Fibroblast of lung (primary cell): ENCODE measurements around the gene PRELID1. TPM values are rescaled to one million over a fixed set of nuclear protein-coding genes. Genes with fewer than 3 reads are reported as not detected.

ENCODE experiments used
- DNase-seq, 2 donors: peaks; one replicate each; pipeline versions ENCODE4 v3.0.0 to v3.0.0-alpha.2; 2010; ENCODE audit warnings: low read depth in 2 of 2
- H2AFZ ChIP-seq: 2 replicates; pipeline ENCODE4 v1.5.1; 2012; ENCODE audit warnings: low read length, control low read depth, inconsistent platforms
- H3K27ac ChIP-seq: 2 replicates; pipeline ENCODE4 v1.5.1; 2011; ENCODE audit warnings: low read length, control low read depth; ENCODE audit not compliant: insufficient read depth
- H3K27me3 ChIP-seq: 2 replicates; pipeline ENCODE4 v1.5.1; 2011; ENCODE audit warnings: mild to moderate bottlenecking, low read length; ENCODE audit not compliant: control insufficient read depth, insufficient read depth
- H3K36me3 ChIP-seq: 2 replicates; pipeline ENCODE4 v1.5.1; 2011; ENCODE audit warnings: low read length; ENCODE audit not compliant: control insufficient read depth, insufficient read depth
- H3K4me1 ChIP-seq: 2 replicates; pipeline ENCODE4 v1.5.1; 2011; ENCODE audit warnings: low read length; ENCODE audit not compliant: control insufficient read depth, insufficient read depth; ENCODE audit errors: extremely low read depth
- H3K4me2 ChIP-seq: 2 replicates; pipeline ENCODE4 v1.5.1; 2011; ENCODE audit warnings: low read length, control low read depth; ENCODE audit not compliant: insufficient read depth; ENCODE audit errors: extremely low read depth
- H3K4me3 ChIP-seq, 4 experiments: fragments of 200-600 bp in 1 of 4; sonication (generic) in 1 of 4; replicated peaks in 1 of 4; 2 replicates each; pipeline ENCODE4 v1.5.1; 2011 to 2016; ENCODE audit warnings: low read length in 4 of 4, low read depth in 3 of 4, mild to moderate bottlenecking in 3 of 4, control low read depth in 2 of 4, inconsistent platforms in 1 of 4, mixed read lengths in 1 of 4; ENCODE audit not compliant: insufficient read depth in 1 of 4; ENCODE audit errors: control extremely low read depth in 1 of 4
- H3K79me2 ChIP-seq: 2 replicates; pipeline ENCODE4 v1.5.1; 2012; ENCODE audit warnings: mild to moderate bottlenecking, low read length, inconsistent platforms; ENCODE audit not compliant: control insufficient read depth, insufficient read depth
- H3K9ac ChIP-seq: 2 replicates; pipeline ENCODE4 v1.5.1; 2011; ENCODE audit warnings: mild to moderate bottlenecking, low read length, control low read depth; ENCODE audit not compliant: insufficient read depth
- H3K9me3 ChIP-seq: 2 replicates; pipeline ENCODE4 v1.5.1; 2012; ENCODE audit warnings: low read depth, low read length; ENCODE audit not compliant: control insufficient read depth, insufficient read depth
- H4K20me1 ChIP-seq: 2 replicates; pipeline ENCODE4 v1.5.1; 2011; ENCODE audit warnings: low read length; ENCODE audit not compliant: control insufficient read depth, insufficient read depth; ENCODE audit errors: extremely low read depth
- EZH2 ChIP-seq: IDR thresholded peaks from 2 replicates; pipeline ENCODE4 v1.5.1; 2012; ENCODE audit warnings: low read length, control low read depth, mild to moderate bottlenecking; ENCODE audit errors: missing control alignments
- polyA plus RNA-seq, 2 donors: library from polyadenylated mRNA; depleted of rRNA in 1 of 2; stranded (reverse) in 1 of 2; unstranded in 1 of 2; fragments of >200 nt; gene quantifications; 2 replicates each; pipeline ENCODE4 v1.2.1, GENCODE V29; 2011 to 2012; ENCODE audit warnings: missing spikeins in 1 of 2
- total RNA-seq: library from RNA; depleted of rRNA; stranded (reverse); fragments of >200 nt; gene quantifications from 2 replicates; pipeline ENCODE4 v1.2.1, GENCODE V29; 2014
- TF ChIP-seq, protein P1 (sequence below), 2 donors: IDR thresholded peaks in 1 of 2; conservative IDR thresholded peaks in 1 of 2; 1 replicate in 1 of 2; 2 replicates in 1 of 2; pipeline ENCODE4 v1.5.1; 2011 to 2012; ENCODE audit warnings: low read length in 2 of 2, control low read depth in 1 of 2, inconsistent platforms in 1 of 2, low read depth in 1 of 2, mild to moderate bottlenecking in 1 of 2

PRELID1 gene
- total and polyA plus RNA-seq, 2 donors (not counting 1 experiment from before 2014, with no cell fraction given), result 64.2 to 145 TPM

DNA sequence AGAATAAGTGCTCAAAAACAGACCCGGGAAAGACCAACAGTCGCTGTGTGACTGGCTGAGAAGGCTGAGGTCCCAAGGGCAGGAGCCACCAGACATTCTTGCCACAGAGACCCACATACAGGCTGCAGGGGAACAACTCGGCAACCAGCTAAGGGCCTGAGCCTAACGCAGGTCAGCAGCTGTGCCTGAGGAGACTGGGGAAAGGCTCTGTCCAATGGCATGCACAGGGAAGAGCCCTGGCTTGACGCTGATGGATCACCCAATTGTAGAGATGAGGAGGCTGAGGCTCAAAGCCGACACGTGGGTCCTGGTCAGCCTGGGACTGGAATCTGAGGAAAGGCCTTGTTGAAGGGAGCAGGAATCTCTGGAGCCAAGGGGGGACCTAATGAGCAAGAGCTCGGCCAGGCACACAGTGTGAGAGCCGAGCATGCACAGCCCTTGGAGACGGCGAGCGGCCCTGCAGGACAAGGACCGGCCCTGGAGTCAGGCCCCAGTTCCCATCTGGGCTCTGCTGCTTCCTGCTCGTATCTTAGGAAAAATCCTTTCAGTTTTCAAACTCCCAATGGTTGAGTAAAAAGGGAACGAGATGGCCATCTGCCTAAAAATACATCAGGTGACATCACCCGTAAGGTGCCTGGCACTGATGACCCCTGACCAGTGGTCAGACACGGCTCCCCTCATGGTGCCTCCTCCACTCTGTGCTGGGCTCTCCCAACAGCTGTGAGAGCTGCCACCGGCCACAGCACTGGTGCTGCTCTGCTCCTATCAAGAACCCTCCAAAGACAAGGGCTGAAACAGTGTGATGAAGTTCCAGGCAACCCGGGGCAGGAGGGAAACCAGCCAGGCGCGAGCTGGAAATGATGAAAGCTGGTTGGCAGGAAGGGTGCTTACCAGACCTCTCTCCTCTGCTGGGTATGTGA is 31.4 kb downstream of the PRELID1 start:
- H3K4me3 ChIP-seq, result no peak overlapping the region
- no peaks in the 10 kb centered on the region for H3K9me3 ChIP-seq
- no peak for DNase-seq
- no peaks in the 10 kb centered on the region for H3K27me3 ChIP-seq
- no peak overlapping the region for H3K9ac ChIP-seq
- peaks cover 42% of the 10 kb centered on the region for H3K36me3 ChIP-seq
- no peaks in the 10 kb centered on the region for H3K4me1 ChIP-seq
- no peaks in the 10 kb centered on the region for H4K20me1 ChIP-seq
- H3K4me2 ChIP-seq, result no peak overlapping the region
- no peak overlapping the region for H3K27ac ChIP-seq
- H3K79me2 ChIP-seq, result peaks cover 5% of the 10 kb centered on the region
- H2AFZ ChIP-seq, result no peak overlapping the region
- TF ChIP-seq, protein P1, sequence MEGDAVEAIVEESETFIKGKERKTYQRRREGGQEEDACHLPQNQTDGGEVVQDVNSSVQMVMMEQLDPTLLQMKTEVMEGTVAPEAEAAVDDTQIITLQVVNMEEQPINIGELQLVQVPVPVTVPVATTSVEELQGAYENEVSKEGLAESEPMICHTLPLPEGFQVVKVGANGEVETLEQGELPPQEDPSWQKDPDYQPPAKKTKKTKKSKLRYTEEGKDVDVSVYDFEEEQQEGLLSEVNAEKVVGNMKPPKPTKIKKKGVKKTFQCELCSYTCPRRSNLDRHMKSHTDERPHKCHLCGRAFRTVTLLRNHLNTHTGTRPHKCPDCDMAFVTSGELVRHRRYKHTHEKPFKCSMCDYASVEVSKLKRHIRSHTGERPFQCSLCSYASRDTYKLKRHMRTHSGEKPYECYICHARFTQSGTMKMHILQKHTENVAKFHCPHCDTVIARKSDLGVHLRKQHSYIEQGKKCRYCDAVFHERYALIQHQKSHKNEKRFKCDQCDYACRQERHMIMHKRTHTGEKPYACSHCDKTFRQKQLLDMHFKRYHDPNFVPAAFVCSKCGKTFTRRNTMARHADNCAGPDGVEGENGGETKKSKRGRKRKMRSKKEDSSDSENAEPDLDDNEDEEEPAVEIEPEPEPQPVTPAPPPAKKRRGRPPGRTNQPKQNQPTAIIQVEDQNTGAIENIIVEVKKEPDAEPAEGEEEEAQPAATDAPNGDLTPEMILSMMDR (conservative IDR thresholded peaks at IDR 0.05 in 1 of 2, IDR thresholded peaks at IDR 0.05 in 1 of 2; ENCODE audit: low read depth in 1 of 2, low read length in 2 of 2), result no peak

DNA sequence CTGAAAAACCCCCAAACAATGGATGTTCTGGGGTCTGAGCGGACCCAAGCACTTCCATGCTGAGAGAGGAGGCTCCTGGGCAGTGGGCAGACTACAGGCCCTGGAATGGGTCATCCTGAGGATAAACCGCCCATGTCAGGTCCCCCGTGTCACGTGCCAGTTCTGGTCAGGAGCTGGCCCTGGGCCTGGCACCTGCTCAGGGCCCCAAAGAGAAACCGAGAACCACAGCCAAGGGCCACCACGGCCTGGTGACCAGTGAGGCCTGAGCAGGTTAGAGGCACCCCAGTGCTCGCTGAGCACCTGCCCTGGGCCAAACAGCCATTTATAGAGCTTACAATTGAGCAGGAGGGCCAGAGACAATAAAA is 32.1 kb downstream of the PRELID1 start:
- no peak for TF ChIP-seq EZH2
- TF ChIP-seq, protein P1 (conservative IDR thresholded peaks at IDR 0.05 in 1 of 2, IDR thresholded peaks at IDR 0.05 in 1 of 2; ENCODE audit: low read depth in 1 of 2, low read length in 2 of 2), result no peak
- Histone ChIP-seq H3K27me3 (no peaks in the 10 kb centered on the region), H3K9me3 (no peaks in the 10 kb centered on the region), H3K36me3 (peaks cover 39% of the 10 kb centered on the region), H3K79me2 (peaks cover 5% of the 10 kb centered on the region), H2AFZ (no peak overlapping the region), H3K4me2 (no peak overlapping the region), H3K4me3 (no peak overlapping the region), H3K27ac (no peak overlapping the region), H3K9ac (no peak overlapping the region), H3K4me1 (no peaks in the 10 kb centered on the region), H4K20me1 (no peaks in the 10 kb centered on the region)
- no peak for DNase-seq

DNA sequence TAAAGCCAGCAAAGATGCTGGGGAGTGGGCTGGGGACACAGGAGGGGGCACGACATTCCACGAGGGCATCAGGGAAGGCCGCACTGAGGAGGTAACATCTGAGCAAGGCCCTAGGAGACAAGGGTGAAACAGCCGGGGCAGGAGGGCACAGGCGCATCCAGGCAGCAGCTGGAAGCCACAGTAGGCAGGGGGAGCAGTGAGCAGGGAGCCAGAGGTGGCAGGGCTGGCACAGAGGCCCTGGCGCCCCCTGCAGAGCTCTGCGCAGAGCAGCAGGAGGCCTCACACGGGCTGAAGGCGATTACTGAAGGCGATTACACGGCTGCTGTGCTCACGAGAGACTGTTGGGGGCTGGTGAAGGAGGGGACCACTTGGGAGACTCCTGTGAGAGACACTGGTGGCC is 32.5 kb downstream of the PRELID1 start:
- Histone ChIP-seq H3K4me1 (no peaks in the 10 kb centered on the region), H3K9me3 (no peaks in the 10 kb centered on the region), H2AFZ (no peak overlapping the region), H3K4me3 (no peak overlapping the region), H3K36me3 (peaks cover 38% of the 10 kb centered on the region), H4K20me1 (no peaks in the 10 kb centered on the region), H3K9ac (no peak overlapping the region), H3K79me2 (peaks cover 5% of the 10 kb centered on the region), H3K4me2 (no peak overlapping the region), H3K27me3 (no peaks in the 10 kb centered on the region), H3K27ac (no peak overlapping the region)
- TF ChIP-seq EZH2, result no peak
- TF ChIP-seq, protein P1 (conservative IDR thresholded peaks at IDR 0.05 in 1 of 2, IDR thresholded peaks at IDR 0.05 in 1 of 2; ENCODE audit: low read depth in 1 of 2, low read length in 2 of 2), result peak; percentile 5 to 29
- DNase-seq, result peak in 1 of 2 donors; percentile 8
